SIG-M5 (cell line): ENCODE measurements around the gene TMPRSS6.
"Not testable (repeated sequence)": the region's sequence is repeated elsewhere in the genome, so short reads cannot be mapped to it uniquely, and the experiment has no call there.

Source experiments
- DNase-seq: peaks from one replicate; lab custom pipeline; 2025; lab: John Stamatoyannopoulos, UW

Gene TMPRSS6

DNA sequence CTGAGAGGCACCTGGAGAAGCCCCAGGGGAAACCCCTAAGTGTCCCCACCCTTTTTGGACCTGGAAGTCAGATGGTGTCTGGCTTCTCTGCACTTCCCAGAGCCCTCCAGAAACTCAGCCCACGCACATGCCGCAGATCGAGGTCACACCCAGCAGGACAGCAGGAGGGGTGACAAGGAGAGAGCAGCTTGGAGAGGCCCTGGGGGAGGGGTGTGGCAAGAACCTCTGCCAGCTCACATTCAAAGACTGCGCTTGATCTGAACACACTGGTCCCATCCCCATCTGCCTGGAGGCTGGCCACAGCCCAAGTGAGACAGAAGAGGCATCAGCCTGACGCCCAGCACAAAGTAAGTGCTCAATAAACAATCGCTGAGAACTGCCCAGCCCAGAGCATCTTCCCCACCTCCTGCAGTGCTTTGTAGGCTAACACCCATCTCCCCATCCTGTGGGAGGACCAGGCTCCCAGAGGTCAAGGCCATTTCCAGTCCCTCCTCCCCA lies 21.4 kb downstream of the TMPRSS6 start:
- no peak for DNase-seq

DNA sequence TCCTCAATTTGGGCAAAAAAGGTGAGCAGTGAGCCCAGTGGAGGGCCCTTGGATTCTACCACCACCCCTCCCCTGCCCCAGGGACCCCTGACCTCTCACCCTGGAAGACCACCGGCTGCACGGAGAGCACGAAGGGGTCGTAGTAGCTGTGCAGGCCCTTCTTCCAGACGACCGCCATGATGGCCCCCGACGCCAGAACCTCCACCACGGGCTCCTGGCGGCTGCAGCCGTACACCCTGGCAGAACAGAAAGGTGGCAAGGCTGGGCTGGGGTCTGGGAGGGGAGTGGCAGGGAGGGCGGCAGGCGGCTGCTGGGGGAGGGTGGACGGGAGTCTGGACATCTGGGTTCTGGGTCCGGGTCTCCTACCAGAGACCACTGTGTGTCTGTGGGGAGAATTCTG lies 23.3 kb downstream of the TMPRSS6 start:
- no peak for DNase-seq

- DNase-seq = no peak
These were observed 25.1 kb downstream of the TMPRSS6 start for GRCh38 chr22:37084385-37084784.

GRCh38 chr22:37083914-37084313 lies 25.6 kb downstream of the TMPRSS6 start:
- DNase-seq = no peak

- no peak for DNase-seq
These were observed 27.2 kb downstream of the TMPRSS6 start for GRCh38 chr22:37082251-37082873.

- DNase-seq = no peak
These were observed 28.7 kb downstream of the TMPRSS6 start for GRCh38 chr22:37080838-37081237.

- no peak for DNase-seq
These were observed 29.1 kb downstream of the TMPRSS6 start for GRCh38 chr22:37080438-37080837.

GRCh38 chr22:37079668-37080171 lies 29.8 kb downstream of the TMPRSS6 start:
- no peak for DNase-seq

DNA sequence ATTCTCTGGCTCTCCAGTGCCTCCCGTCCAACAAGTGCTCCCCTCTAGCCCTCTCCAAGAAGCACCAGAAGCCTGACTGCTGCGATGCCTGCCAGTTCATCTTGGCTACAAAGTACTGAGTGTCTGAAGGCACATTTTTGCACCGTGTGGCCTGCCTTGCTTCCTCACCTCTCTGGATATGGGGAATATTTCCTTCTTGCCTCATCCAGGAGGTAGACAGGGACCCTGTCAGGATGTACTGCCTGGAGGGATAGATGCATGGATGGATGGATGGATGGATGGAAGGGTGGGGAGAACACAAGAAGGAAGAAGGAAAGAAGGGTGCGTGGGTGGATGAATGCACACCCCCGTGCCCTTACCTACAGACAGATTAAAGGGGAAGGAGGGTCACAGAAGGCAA lies 30.4 kb downstream of the TMPRSS6 start:
- DNase-seq = no peak

- DNase-seq = no peak
These were observed 31.6 kb downstream of the TMPRSS6 start for GRCh38 chr22:37077802-37078448.

- no peak for DNase-seq
These were observed 33.6 kb downstream of the TMPRSS6 start for GRCh38 chr22:37075822-37076433.

DNA sequence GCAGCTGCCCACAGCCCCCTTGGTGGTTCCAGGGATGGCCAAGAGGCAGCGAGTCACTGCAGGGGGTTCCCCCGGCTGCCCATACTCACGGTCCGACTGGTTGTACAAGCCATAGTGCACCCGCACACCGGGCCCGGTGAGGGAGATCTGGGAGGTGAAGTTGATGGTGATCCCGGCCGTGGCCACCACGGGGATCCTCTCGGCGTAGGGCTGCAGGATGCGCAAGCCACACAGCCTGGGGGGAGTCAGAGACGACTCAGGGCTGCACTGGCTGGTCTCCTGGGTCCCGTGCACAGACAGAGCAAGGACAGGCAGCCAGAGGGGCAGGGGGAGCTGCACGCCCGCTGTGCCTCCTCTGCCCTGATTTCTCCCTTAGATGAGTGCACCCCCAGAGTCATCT lies 34.5 kb downstream of the TMPRSS6 start:
- no peak for DNase-seq

- DNase-seq = no peak
These were observed 35.0 kb downstream of the TMPRSS6 start for GRCh38 chr22:37074537-37074936.

DNA sequence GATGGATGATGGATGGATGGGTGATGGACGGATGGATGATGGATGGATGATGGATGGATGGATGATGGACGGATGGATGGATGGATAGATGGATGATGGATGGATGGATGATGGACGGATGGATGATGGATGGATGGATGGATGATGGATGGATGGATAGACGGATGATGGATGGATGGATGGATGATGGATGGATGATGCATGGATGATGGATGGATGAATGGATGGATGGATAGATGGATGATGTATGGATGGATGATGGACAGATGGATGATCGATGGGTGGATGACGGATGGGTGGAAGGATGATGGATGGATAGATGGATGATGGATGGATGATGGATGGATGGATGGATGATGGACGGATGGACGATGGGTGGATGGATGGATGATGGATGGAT lies 36.8 kb downstream of the TMPRSS6 start:
- DNase-seq = no peak

DNA sequence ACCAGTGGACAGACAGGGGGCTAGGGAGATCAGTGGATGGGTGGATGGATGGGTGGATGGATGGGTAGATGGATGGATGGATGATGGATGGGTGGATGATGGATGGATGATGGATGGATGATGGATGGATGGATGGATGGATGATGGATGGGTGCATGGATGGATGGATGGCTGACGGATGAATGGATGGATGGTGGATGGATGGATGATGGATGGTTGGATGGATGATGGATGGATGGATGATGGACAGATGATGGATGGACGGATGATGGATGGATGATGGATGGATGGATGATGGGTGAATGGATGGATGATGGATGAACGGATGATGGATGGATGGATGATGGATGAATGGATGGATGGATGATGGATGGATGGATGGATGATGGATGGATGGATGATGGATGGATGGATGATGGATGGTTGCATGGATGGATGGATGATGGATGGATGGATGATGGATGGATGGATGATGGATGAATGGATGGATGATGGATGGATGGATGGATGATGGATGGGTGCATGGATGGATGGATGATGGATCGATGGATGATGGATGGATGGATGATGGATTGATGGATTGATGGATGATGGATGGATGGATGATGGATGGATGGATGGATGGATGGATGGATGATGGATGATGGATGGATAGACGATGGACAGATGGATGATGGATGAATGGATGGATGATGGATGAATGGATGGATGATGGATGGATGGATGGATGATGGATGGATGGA lies 37.5 kb downstream of the TMPRSS6 start:
- not testable (repeated sequence) for DNase-seq

- no peak for DNase-seq
These were observed 38.8 kb downstream of the TMPRSS6 start for GRCh38 chr22:37070744-37071143.

DNA sequence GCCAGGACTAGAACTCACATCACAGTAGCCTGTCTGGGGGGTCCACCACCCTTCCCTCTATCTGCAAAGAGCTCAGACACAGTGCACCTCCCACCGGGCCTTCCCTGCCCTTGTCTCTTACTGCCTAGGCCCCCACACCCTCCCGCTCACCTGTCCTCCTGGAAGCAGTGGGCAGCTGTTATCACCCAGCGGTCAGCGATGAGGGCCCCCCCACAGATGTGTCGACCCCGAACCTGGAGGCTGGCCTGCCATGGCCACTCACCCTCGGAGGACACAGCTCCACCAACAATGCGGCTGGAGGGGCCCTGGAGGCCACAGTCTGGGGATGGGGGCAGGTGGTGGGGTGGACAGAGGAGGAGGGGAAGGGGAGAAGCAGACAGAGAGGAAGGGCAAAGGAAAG lies 39.2 kb downstream of the TMPRSS6 start:
- DNase-seq = no peak

DNA sequence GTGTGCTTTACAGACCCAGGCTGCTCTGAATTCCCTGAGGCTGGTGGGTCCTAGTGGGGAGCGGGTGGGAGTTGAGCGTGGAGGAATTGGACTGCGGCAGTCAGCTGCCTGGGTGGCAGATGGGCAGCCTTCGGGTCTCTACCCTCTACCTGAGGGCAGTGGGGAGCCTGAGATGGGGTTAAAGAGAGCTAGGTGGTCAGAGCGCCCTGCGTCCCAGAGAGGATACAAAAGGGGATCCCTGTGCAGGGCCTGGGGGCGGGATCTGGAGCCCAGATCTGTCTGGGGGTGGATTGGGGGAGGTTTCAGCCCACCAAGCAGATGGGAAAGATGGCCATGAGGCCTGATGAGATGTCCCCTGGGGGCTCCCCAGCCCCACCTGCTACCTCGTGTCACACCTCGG lies 39.8 kb downstream of the TMPRSS6 start:
- no peak for DNase-seq

GRCh38 chr22:37069319-37069718 lies 40.2 kb downstream of the TMPRSS6 start:
- no peak for DNase-seq

GRCh38 chr22:37068859-37069258 lies 40.7 kb downstream of the TMPRSS6 start:
- DNase-seq = no peak

DNA sequence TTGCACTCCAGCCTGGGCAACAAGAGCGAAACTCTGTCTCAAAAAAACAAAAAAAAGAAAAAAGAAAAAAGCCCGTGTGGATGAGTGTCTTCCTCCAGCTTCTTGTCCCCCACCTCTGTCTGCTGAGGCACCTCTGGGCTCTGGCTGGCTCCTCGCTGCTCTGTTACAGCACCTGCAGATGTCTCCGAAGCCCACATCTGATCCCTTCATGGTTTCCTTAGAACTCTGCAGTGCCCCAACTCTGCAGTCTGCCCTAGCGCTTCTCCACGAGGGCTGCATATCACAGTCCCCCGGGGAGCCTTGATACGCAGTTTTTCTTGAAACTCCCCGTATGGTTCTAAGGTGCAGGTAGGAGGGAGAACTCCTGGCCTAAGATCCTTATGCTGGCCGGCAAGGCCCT lies 42.1 kb downstream of the TMPRSS6 start:
- no peak for DNase-seq

GRCh38 chr22:37065961-37066360 lies 43.6 kb downstream of the TMPRSS6 start:
- DNase-seq = no peak

- DNase-seq = no peak
These were observed 44.3 kb downstream of the TMPRSS6 start for GRCh38 chr22:37065180-37065579.
